ENCODE results near the gene GRIN3B. TPM values are rescaled to one million over a fixed set of nuclear protein-coding genes. Genes with fewer than 3 reads are reported as not detected.

GRIN3B gene
- total and polyA plus RNA-seq, 2 of the 4 experiments (the other 2 are of a cell fraction) = under 0.01 to 0.91 TPM

DNA sequence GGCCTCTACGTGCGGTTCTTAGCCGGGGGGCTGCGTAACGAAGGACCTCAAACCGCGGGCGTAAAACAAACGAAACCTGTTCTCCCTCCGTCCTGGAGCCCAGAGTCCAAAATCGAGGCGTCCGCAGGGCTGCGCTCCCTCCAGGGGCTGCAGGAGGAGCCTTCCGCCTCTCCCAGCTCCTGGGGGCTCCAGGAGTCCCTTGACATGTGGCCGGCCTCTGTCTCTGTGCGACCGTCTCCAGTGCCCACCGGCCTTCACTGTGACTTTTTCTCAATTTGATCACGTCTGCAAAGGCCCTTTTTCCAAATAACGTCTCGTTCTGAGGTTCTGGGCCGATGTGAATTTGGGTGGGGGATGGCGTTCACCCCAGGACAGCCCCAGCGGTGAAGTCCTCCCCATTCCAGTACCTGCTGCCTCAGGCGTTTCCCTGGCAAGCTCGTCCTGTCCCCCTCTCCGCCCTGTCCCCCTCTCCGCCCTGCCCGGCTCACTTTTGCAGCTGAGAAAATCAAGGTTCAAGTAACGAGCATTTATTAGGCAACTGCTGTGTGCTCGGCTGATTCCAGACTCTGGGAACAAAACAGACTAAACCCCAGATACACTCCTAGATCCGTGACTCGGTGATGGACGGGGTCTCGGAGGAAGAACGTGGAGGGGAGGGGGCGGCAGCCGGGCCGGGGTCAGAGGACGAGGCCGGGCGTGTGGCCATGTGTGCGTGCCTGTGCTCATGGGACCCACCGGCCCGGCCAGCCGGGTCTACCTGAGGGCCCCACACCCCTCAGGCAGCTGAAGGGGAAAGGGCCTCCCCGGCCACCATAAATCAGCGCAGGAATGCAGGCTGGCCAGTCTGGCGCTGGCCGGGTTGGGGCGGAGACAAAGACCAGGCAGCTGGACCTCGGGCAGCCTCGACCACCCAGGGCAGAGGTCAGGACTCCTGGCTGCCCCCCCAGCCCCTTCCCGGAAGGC lies 44.1 kb upstream of the GRIN3B start:
- no peaks in the 10 kb centered on the region for H3K27me3 ChIP-seq (ENCODE audit: control insufficient read depth, insufficient read depth, low read length)
- peak overlapping the region; percentile 86 for H2BK5ac ChIP-seq (ENCODE audit: low read depth, low read length, poor library complexity, severe bottlenecking)
- H2BK15ac ChIP-seq (ENCODE audit: low read depth, low read length) = no peak overlapping the region; the same call in 2 of the 3 replicates
- peak overlapping the region; percentile 38 to 87; a peak in 3 of 4 replicates for H4K8ac ChIP-seq (ENCODE audit: low read depth in 2 of 2, low read length in 2 of 2)
- peak overlapping the region; percentile 75 for H2AFZ ChIP-seq (replicated peaks; ENCODE audit: low read length, poor library complexity)
- peaks cover 37% of the 10 kb centered on the region for H3K4me1 ChIP-seq (ENCODE audit: control insufficient read depth, insufficient read depth, low read length)
- H3K56ac ChIP-seq (ENCODE audit: extremely low read depth, insufficient read depth, low read length) = no peak overlapping the region
- peaks cover 24% of the 10 kb centered on the region; the same call in 1 of the 2 replicates for H3K36me3 ChIP-seq (ENCODE audit: control insufficient read depth, insufficient read depth, low read length)
- H3K4me2 ChIP-seq (ENCODE audit: low read depth, low read length) = no peak overlapping the region
- H3K4ac ChIP-seq (ENCODE audit: low read depth, low read length) = peak overlapping the region; percentile 90
- DNase-seq (no peak), ATAC-seq (ENCODE audit: low read depth) (no peak)
- H3K9me3 ChIP-seq (ENCODE audit: control insufficient read depth, insufficient read depth, low read length) = no peaks in the 10 kb centered on the region
- H3K18ac ChIP-seq (ENCODE audit: low read depth, low read length) = no peak overlapping the region
- H3K4me3 ChIP-seq (ENCODE audit: insufficient read depth, low read depth, low read length) = no peak overlapping the region
- peak overlapping the region; percentile 86 for H2AK5ac ChIP-seq (ENCODE audit: low read depth, low read length)
- in situ Hi-C loops (cut with MboI; ENCODE audit: low sequenced_read_pairs) (no loop called here), intact Hi-C loops (cut with micrococcal nuclease) (no loop called here), dilution Hi-C loops (cut with HindIII; ENCODE audit: low sequenced_read_pairs, unreplicated experiment) (no loop called here)
- WGBS, 2 experiments (ENCODE audit: extremely low coverage in 2 of 2, insufficient read length in 1 of 2) = 76% methylated on average over 23 of the region's 55 CpGs; no CpG with 5 or more reads in 1 of the 2 experiments
- peak overlapping the region; percentile 33 for H3K27ac ChIP-seq (ENCODE audit: insufficient read depth, low read length)
- ChIA-PET CTCF (no interaction called here), POLR2A (ENCODE audit: unreplicated experiment) (interaction anchor here (0.6 to 1.0 kb wide), 2 partner anchors 23 to 221 kb away, joined by 3 to 5 read pairs; no protein-coding TSS in a partner anchor)
- H2BK120ac ChIP-seq (ENCODE audit: low read depth, low read length) = peak overlapping the region; percentile 86
- peak overlapping the region; percentile 91 for H3K23ac ChIP-seq (ENCODE audit: low read depth, low read length)
- no TSS peak for BruUV-seq (replicated peaks)
- no peak overlapping the region for H3K9ac ChIP-seq (ENCODE audit: low read depth, low read length)
- H3K9me1 ChIP-seq (ENCODE audit: insufficient read depth, low read length) = peaks cover 6% of the 10 kb centered on the region
- H2BK20ac ChIP-seq (ENCODE audit: low read depth, low read length) = peak overlapping the region; percentile 75
- peaks cover 46 to 88% of the 10 kb centered on the region in 2 experiments for H3K79me1 ChIP-seq (ENCODE audit: low read depth in 1 of 2, low read length in 2 of 2)
- H4K5ac ChIP-seq (ENCODE audit: low read depth, low read length) = peak overlapping the region; percentile 52; the same call in 1 of the 2 replicates
- peaks cover 47% of the 10 kb centered on the region for H4K20me1 ChIP-seq (ENCODE audit: insufficient read depth, low read length)
- peak overlapping the region; percentile 96 for H4K91ac ChIP-seq (ENCODE audit: insufficient read depth, low read depth, low read length)
- H3K14ac ChIP-seq (replicated peaks; ENCODE audit: low read depth, low read length) = no peak overlapping the region; the same call in 1 of the 2 replicates
- peak overlapping the region; percentile 97 for H2AK9ac ChIP-seq (replicated peaks; ENCODE audit: low read depth, low read length, poor library complexity)
- TF ChIP-seq CEBPB (IDR thresholded peaks at IDR 0.05; ENCODE audit: low read depth, low read length) = no peak
- TF ChIP-seq SMC3 (IDR thresholded peaks at IDR 0.05; ENCODE audit: low read depth, low read length) = no peak
- TF ChIP-seq MXI1 (IDR thresholded peaks at IDR 0.05; ENCODE audit: borderline replicate concordance, low read depth, low read length) = no peak
- TF ChIP-seq FOS (IDR thresholded peaks at IDR 0.05; ENCODE audit: low read depth, low read length) = no peak
- TF ChIP-seq, protein P1, sequence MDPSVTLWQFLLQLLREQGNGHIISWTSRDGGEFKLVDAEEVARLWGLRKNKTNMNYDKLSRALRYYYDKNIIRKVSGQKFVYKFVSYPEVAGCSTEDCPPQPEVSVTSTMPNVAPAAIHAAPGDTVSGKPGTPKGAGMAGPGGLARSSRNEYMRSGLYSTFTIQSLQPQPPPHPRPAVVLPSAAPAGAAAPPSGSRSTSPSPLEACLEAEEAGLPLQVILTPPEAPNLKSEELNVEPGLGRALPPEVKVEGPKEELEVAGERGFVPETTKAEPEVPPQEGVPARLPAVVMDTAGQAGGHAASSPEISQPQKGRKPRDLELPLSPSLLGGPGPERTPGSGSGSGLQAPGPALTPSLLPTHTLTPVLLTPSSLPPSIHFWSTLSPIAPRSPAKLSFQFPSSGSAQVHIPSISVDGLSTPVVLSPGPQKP (IDR thresholded peaks at IDR 0.05; ENCODE audit: borderline replicate concordance, low read depth, low read length) = no peak
- TF ChIP-seq MAFK (IDR thresholded peaks at IDR 0.05; ENCODE audit: low read depth, low read length) = no peak
- TF ChIP-seq, protein P2, sequence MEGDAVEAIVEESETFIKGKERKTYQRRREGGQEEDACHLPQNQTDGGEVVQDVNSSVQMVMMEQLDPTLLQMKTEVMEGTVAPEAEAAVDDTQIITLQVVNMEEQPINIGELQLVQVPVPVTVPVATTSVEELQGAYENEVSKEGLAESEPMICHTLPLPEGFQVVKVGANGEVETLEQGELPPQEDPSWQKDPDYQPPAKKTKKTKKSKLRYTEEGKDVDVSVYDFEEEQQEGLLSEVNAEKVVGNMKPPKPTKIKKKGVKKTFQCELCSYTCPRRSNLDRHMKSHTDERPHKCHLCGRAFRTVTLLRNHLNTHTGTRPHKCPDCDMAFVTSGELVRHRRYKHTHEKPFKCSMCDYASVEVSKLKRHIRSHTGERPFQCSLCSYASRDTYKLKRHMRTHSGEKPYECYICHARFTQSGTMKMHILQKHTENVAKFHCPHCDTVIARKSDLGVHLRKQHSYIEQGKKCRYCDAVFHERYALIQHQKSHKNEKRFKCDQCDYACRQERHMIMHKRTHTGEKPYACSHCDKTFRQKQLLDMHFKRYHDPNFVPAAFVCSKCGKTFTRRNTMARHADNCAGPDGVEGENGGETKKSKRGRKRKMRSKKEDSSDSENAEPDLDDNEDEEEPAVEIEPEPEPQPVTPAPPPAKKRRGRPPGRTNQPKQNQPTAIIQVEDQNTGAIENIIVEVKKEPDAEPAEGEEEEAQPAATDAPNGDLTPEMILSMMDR (conservative IDR thresholded peaks at IDR 0.05; ENCODE audit: low read depth, low read length) = no peak
- no peak for TF ChIP-seq BHLHE40 (IDR thresholded peaks at IDR 0.05; ENCODE audit: low read depth, low read length)
- TF ChIP-seq CHD1 (IDR thresholded peaks at IDR 0.05; ENCODE audit: low read depth, low read length) = no peak
- TF ChIP-seq, protein P3, sequence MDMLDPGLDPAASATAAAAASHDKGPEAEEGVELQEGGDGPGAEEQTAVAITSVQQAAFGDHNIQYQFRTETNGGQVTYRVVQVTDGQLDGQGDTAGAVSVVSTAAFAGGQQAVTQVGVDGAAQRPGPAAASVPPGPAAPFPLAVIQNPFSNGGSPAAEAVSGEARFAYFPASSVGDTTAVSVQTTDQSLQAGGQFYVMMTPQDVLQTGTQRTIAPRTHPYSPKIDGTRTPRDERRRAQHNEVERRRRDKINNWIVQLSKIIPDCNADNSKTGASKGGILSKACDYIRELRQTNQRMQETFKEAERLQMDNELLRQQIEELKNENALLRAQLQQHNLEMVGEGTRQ (IDR thresholded peaks at IDR 0.05; ENCODE audit: low read depth, low read length) = no peak
- TF ChIP-seq NFE2L2 (IDR thresholded peaks at IDR 0.05; ENCODE audit: low read depth, low read length) = no peak
- TF ChIP-seq MAZ (IDR thresholded peaks at IDR 0.05; ENCODE audit: borderline replicate concordance, low read depth, low read length) = no peak
- no peak for TF ChIP-seq POLR2A (IDR thresholded peaks at IDR 0.05; ENCODE audit: low read depth, low read length)
- no peak for TF ChIP-seq RAD21 (IDR thresholded peaks at IDR 0.05; ENCODE audit: low read length)

All from IMR-90 (cell line).